ENCODE measurements around the gene USH2A.

The USH2A gene

GRCh38 chr1:215963621-215964020, 459.6 kb downstream of the USH2A start:
- no peak for DNase-seq (ENCODE audit: extremely low spot score)
- TF ChIP-seq TARDBP (IDR thresholded peaks at IDR 0.05) (no peak), FOXA1 (IDR thresholded peaks at IDR 0.05) (no peak), ZNF384 (IDR thresholded peaks at IDR 0.05) (no peak), L3MBTL2 (conservative IDR thresholded peaks at IDR 0.05) (no peak), FOXM1 (IDR thresholded peaks at IDR 0.05; ENCODE audit: borderline replicate concordance) (no peak), LEF1 (IDR thresholded peaks at IDR 0.05; ENCODE audit: borderline replicate concordance) (no peak), SP1 (IDR thresholded peaks at IDR 0.05) (no peak), HDGF (IDR thresholded peaks at IDR 0.05; ENCODE audit: borderline replicate concordance) (no peak), CTBP1 (IDR thresholded peaks at IDR 0.05; ENCODE audit: borderline replicate concordance) (no peak), ARNT (IDR thresholded peaks at IDR 0.05) (no peak), FOXK2 (IDR thresholded peaks at IDR 0.05) (no peak), SUZ12 (IDR thresholded peaks at IDR 0.05) (no peak), ELF4 (IDR thresholded peaks at IDR 0.05) (no peak), NFRKB (IDR thresholded peaks at IDR 0.05) (no peak), BHLHE40 (IDR thresholded peaks at IDR 0.05; ENCODE audit: borderline replicate concordance) (no peak)
- TF ChIP-seq, protein P1, sequence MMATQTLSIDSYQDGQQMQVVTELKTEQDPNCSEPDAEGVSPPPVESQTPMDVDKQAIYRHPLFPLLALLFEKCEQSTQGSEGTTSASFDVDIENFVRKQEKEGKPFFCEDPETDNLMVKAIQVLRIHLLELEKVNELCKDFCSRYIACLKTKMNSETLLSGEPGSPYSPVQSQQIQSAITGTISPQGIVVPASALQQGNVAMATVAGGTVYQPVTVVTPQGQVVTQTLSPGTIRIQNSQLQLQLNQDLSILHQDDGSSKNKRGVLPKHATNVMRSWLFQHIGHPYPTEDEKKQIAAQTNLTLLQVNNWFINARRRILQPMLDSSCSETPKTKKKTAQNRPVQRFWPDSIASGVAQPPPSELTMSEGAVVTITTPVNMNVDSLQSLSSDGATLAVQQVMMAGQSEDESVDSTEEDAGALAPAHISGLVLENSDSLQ (IDR thresholded peaks at IDR 0.05): no peak
- ChIA-PET POLR2A (no interaction called here), CTCF (no interaction called here)

DNA sequence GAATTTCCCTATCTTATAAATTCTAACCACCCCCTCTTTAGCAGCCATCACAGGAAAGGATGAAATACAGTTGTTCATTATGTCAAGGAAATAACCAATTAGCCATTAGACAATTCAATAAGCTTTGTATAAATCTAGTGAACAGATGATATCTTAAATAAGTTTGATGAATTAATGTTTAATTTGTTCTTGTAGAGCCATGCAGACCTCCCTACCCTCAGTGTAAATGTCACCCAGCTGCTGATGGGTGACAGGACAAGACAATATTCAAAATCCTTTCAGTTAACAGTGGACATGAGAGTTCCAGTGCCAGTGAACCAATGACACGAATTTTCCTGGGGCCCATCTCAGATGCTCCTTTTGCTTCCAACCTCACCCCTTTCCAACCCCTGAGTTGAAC, 460.2 kb downstream of the USH2A start:
- DNase-seq (ENCODE audit: extremely low spot score): no peak
- CTCF ChIA-PET: interaction anchor here (0.5 kb wide), 1 partner anchor 76 kb away, joined by 3 read pairs; no protein-coding TSS in a partner anchor
- TF ChIP-seq FOXA1 (IDR thresholded peaks at IDR 0.05) (no peak), CTBP1 (IDR thresholded peaks at IDR 0.05; ENCODE audit: borderline replicate concordance) (no peak), HDGF (IDR thresholded peaks at IDR 0.05; ENCODE audit: borderline replicate concordance) (no peak), ZNF384 (IDR thresholded peaks at IDR 0.05) (no peak), LEF1 (IDR thresholded peaks at IDR 0.05; ENCODE audit: borderline replicate concordance) (no peak), FOXM1 (IDR thresholded peaks at IDR 0.05; ENCODE audit: borderline replicate concordance) (no peak), NFRKB (IDR thresholded peaks at IDR 0.05) (no peak), L3MBTL2 (conservative IDR thresholded peaks at IDR 0.05) (no peak), ELF4 (IDR thresholded peaks at IDR 0.05) (no peak), SUZ12 (IDR thresholded peaks at IDR 0.05) (no peak), BHLHE40 (IDR thresholded peaks at IDR 0.05; ENCODE audit: borderline replicate concordance) (no peak), SP1 (IDR thresholded peaks at IDR 0.05) (no peak), TARDBP (IDR thresholded peaks at IDR 0.05) (no peak), FOXK2 (IDR thresholded peaks at IDR 0.05) (no peak), ARNT (IDR thresholded peaks at IDR 0.05) (no peak)
- TF ChIP-seq, protein P1 (IDR thresholded peaks at IDR 0.05): no peak
- POLR2A ChIA-PET: no interaction called here

- CTCF ChIA-PET: no interaction called here
These were observed 464.4 kb downstream of the USH2A start for GRCh38 chr1:215958841-215959240.

GRCh38 chr1:215957663-215958062, 465.6 kb downstream of the USH2A start:
- peak; percentile 20 for DNase-seq (ENCODE audit: extremely low spot score)
- ChIA-PET CTCF (no interaction called here), POLR2A (no interaction called here)
- no peak for TF ChIP-seq ELF4 (IDR thresholded peaks at IDR 0.05)

More at GRCh38 chr1:215958841-215959240, 464.4 kb downstream of the USH2A start:
- TF ChIP-seq LEF1 (IDR thresholded peaks at IDR 0.05; ENCODE audit: borderline replicate concordance): no peak
- no peak for TF ChIP-seq NFRKB (IDR thresholded peaks at IDR 0.05)
- no peak for TF ChIP-seq FOXM1 (IDR thresholded peaks at IDR 0.05; ENCODE audit: borderline replicate concordance)
- no peak for TF ChIP-seq ZNF384 (IDR thresholded peaks at IDR 0.05)
- TF ChIP-seq ELF4 (IDR thresholded peaks at IDR 0.05): no peak
- TF ChIP-seq BHLHE40 (IDR thresholded peaks at IDR 0.05; ENCODE audit: borderline replicate concordance): no peak
- TF ChIP-seq ARNT (IDR thresholded peaks at IDR 0.05): no peak
- no peak for DNase-seq (ENCODE audit: extremely low spot score)
- POLR2A ChIA-PET: no interaction called here

DNA sequence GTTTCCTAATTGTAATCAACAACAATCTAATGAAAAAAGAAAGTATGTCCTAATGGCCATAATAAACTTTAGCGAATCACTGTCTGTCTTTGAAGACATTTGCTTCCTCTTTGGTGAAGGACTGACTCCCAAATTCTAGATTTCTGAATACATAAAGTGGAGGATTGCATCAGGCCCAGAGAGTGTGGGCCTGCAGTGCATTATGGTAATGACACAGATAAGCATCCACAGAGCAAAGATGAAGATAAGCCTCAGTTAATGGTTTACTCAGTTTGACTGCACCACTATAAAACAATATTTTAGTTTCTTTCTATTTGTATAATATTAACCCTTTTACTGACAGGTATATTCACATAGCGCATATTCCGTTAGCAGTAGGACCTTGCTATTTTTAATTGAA, 490.7 kb downstream of the USH2A start:
- CTCF ChIA-PET: no interaction called here
- no peak for TF ChIP-seq SP1 (IDR thresholded peaks at IDR 0.05)
- no peak for TF ChIP-seq ZNF384 (IDR thresholded peaks at IDR 0.05)
- no peak for TF ChIP-seq CTBP1 (IDR thresholded peaks at IDR 0.05; ENCODE audit: borderline replicate concordance)
- no peak for TF ChIP-seq ARNT (IDR thresholded peaks at IDR 0.05)
- TF ChIP-seq, protein P1 (IDR thresholded peaks at IDR 0.05): no peak
- no peak for TF ChIP-seq L3MBTL2 (conservative IDR thresholded peaks at IDR 0.05)
- TF ChIP-seq LEF1 (IDR thresholded peaks at IDR 0.05; ENCODE audit: borderline replicate concordance): no peak
- no peak for TF ChIP-seq HDGF (IDR thresholded peaks at IDR 0.05; ENCODE audit: borderline replicate concordance)
- no peak for DNase-seq (ENCODE audit: extremely low spot score)
- POLR2A ChIA-PET: no interaction called here

DNA sequence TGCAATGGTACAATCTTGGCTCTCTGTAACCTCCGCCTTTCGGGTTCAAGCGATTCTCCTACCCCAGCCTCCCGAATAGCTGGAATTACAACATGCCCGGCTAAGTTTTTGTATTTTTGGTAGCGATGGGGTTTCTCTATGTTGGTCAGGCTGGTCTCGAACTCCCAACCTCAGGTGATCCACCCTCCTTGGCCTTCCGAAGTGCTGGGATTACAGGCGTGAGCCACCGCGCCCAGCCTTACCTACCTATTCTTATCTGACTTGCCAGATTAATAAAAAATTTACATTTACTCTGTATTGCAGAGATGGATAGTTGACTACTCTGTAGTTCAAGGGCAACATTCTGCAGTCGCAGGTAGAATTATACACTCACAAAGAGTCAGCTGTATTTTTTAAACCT, 496.6 kb downstream of the USH2A start:
- ChIA-PET CTCF (no interaction called here), POLR2A (no interaction called here)
- no peak for TF ChIP-seq ELF4 (IDR thresholded peaks at IDR 0.05)
- TF ChIP-seq FOXA1 (IDR thresholded peaks at IDR 0.05): no peak
- no peak for TF ChIP-seq SUZ12 (IDR thresholded peaks at IDR 0.05)
- TF ChIP-seq HDGF (IDR thresholded peaks at IDR 0.05; ENCODE audit: borderline replicate concordance): no peak
- TF ChIP-seq, protein P1 (IDR thresholded peaks at IDR 0.05): no peak
- no peak for TF ChIP-seq TARDBP (IDR thresholded peaks at IDR 0.05)
- TF ChIP-seq LEF1 (IDR thresholded peaks at IDR 0.05; ENCODE audit: borderline replicate concordance): no peak
- TF ChIP-seq CTBP1 (IDR thresholded peaks at IDR 0.05; ENCODE audit: borderline replicate concordance): no peak
- TF ChIP-seq L3MBTL2 (conservative IDR thresholded peaks at IDR 0.05): no peak
- TF ChIP-seq ARNT (IDR thresholded peaks at IDR 0.05): no peak
- TF ChIP-seq BHLHE40 (IDR thresholded peaks at IDR 0.05; ENCODE audit: borderline replicate concordance): no peak
- no peak for TF ChIP-seq ZNF384 (IDR thresholded peaks at IDR 0.05)
- no peak for TF ChIP-seq FOXK2 (IDR thresholded peaks at IDR 0.05)
- TF ChIP-seq FOXM1 (IDR thresholded peaks at IDR 0.05; ENCODE audit: borderline replicate concordance): no peak
- no peak for TF ChIP-seq NFRKB (IDR thresholded peaks at IDR 0.05)
- no peak for TF ChIP-seq SP1 (IDR thresholded peaks at IDR 0.05)
- no peak for DNase-seq (ENCODE audit: extremely low spot score)

Data from HEK293T (cell line).